ENCODE data around the gene LMBRD1.

DNA sequence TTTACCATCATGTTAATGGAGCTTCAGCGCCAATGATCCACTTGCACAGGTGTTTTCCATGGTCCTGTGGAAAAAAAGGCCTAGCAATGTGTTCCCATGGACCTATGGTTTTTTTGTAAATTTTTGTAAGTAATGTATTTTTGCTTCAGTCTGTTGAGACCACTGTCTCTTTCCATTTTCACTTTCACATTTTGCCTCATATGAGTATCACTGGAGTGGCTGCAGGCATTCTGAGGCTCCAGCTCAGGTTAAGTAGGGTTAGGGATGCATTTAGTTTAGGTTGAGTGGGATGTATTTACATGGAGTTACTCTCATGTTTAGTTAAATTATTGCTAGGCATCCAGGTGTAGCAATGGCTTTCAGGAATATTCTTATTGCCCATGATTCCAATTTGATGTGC is 19.2 kb upstream of the LMBRD1 start:
- TF ChIP-seq, protein P1, sequence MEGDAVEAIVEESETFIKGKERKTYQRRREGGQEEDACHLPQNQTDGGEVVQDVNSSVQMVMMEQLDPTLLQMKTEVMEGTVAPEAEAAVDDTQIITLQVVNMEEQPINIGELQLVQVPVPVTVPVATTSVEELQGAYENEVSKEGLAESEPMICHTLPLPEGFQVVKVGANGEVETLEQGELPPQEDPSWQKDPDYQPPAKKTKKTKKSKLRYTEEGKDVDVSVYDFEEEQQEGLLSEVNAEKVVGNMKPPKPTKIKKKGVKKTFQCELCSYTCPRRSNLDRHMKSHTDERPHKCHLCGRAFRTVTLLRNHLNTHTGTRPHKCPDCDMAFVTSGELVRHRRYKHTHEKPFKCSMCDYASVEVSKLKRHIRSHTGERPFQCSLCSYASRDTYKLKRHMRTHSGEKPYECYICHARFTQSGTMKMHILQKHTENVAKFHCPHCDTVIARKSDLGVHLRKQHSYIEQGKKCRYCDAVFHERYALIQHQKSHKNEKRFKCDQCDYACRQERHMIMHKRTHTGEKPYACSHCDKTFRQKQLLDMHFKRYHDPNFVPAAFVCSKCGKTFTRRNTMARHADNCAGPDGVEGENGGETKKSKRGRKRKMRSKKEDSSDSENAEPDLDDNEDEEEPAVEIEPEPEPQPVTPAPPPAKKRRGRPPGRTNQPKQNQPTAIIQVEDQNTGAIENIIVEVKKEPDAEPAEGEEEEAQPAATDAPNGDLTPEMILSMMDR (IDR thresholded peaks at IDR 0.05 in 8 of 11, conservative IDR thresholded peaks at IDR 0.05 in 3 of 11): no peak
- TF ChIP-seq POLR2A (IDR thresholded peaks at IDR 0.05): no peak
- no peak for TF ChIP-seq POLR2AphosphoS5 (IDR thresholded peaks at IDR 0.05)

Measured in spleen (tissue), 7 donors.